GM18909 (cell line): Measurements from ENCODE around the gene PKP1.

Experiments
- ATAC-seq: cut with Tn5 transposase; IDR thresholded peaks from one replicate; pipeline ENCODE4 v1.9.1; 2021; ENCODE audit warnings: mild to moderate bottlenecking; ENCODE audit not compliant: unreplicated experiment, poor library complexity

PKP1 gene

DNA sequence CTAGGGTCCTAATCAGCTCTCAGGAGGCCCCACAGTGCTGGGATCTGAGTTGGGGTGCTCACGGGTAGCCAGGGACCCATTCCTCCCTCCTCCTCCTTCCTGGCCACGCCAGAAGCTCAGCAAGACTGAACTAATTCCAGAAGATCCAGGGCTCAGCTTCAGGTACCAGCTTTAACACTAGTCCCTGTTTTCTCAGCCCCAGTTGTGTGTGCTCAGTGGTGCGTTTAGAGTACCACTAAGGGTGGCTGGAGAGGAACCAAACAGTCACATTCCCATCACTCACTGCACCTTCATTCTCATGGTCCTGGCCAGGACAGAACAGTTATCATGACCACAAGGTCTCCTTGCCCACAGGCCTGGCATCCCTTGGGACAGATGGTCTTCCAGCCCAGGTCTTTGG is 20.8 kb downstream of the PKP1 start:
- no peak for ATAC-seq

DNA sequence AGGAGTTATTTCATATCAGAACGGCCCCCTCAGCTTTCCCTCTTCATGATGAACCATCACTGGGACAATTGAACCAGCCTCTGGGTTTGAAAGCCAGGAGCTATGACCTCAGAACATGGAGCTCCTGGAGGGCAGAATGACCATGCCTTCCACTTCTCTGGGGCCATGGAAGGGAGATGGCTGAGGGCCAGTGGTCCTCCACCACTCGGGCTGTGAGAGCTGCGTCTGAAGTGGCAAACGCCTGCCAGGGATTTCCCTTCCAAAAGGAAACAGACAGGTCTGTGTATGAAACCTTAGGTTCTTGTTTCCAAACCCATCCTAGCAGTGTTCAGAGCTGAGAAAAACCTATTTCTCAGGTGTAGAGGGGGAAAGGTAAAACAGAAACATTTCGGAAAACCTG is 22.5 kb downstream of the PKP1 start:
- no peak for ATAC-seq

DNA sequence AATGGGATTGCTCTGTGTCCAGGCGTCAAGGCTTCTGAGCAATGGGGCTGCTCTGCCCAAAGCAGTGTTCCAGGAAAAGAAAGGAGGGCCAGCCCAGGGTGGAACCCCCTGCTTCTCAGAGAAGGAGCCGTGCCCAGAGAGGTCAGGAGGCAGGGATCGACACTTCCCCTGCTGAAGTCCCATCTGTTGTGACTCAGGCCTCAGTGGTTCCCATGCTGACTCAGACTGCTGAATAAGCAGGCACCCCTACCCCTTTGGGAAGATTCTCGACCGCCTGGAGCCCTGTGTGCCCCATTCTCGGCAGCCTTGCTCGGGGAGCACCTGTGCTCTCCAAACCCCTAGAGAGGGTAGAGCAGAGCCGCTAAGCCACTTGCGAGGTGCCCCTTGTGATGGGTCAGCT is 23.9 kb downstream of the PKP1 start:
- no peak for ATAC-seq

DNA sequence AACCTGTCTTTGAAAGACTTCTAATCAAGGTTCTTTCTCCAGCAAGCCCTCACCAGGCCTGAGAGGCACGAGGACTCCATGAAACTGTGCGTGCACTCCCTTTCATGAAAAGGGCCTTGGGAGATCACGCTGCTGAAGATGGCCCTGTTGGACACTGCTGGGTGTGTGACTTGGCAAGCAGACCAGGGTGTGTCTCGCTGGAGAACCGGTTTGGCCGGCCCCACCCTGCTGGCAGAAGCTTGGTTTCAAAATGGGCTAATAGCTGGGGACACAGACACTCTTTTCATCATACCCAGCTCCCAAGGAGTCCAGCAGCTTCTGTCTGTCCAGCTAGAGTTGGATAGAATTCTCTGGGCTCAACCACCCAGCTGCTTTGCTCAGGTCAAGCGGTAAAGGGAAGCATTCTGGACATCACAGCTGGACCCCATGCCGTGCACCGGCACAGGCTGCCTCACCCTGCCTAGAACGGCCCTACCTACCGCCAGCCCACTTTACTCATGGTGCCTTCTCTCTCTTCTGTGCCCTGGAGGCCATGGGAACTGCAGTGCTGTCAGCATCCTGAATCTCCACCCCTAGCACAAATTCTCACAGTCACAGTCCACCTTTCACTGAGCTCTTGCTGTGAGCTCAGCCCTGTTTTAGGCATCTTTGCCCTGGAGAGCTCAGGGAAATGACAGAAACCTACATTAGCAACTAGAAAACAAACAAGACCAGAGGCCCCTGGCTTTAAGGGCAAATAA is 24.6 kb downstream of the PKP1 start:
- ATAC-seq = no peak

DNA sequence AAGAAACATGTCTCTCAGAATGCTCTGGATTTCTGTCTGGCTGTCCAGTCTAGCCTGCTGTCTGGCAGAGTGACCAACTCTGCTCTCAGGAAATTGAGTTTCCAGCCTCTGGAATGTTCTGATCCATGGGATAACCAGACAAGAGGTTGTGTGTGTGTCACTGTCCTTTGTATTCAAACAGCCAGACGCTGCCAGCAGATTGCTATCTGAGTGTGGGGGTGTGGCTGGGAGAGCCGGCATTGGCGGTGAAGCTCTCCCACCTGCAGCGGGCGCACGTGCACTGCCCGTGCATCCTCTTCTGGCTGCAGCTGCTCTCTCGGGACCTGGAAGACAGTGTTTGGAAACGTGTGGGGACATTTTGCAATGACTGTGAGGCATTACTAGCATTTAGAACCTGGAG is 26.1 kb downstream of the PKP1 start:
- ATAC-seq = no peak

DNA sequence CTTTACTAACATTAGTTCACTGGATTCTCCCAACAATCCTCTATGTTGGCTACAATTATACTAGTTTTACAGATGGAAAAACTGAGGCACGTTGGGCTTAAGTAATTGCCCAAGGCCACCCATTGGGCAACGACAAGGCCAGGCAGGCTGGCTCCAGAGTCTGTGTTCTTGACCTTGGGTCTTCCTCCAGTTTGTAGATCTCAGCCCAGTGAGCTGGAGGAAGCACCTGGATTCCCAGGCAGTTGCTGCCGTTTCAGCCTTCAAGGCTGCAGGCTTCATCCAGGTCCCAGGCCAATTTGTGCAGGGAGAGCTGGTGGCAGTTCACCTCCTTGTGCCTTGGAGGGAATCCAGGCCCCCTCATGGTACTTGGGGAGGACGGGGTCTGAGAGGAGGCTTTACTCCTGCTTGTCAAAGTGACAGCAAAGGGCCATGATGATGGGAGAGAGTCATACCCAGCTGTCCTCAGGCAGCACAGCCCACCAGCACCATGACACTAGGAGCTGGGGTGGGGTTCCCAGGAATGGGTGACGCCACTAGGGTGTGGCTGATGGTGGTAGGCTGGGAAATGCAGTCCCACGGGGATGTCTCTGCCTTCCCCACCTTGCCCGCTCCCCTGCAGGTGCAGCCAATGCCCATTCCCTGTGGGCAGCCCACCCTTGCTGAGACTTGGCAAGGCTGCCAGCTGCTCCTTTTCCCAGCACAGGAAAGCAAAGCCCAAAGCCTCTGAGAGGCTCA is 27.1 kb downstream of the PKP1 start:
- no peak for ATAC-seq

DNA sequence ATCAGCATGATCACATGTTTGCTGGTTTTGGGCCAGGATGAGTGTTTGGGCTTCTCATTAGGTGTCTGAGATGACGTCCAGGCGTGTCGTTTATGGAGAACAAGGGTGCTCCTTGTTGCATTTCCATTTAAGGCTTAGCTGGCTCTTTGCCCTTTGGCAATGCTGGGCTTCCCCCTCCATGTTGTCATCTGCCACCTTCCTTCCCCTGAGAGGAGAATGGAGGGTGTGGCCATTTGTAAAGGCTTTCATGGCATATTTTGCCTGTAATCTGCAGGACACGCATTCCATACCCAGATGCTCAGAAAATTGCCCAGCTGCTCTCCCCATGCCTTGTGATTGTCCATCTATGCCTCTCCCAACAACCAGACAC is 27.7 kb downstream of the PKP1 start:
- ATAC-seq = no peak

DNA sequence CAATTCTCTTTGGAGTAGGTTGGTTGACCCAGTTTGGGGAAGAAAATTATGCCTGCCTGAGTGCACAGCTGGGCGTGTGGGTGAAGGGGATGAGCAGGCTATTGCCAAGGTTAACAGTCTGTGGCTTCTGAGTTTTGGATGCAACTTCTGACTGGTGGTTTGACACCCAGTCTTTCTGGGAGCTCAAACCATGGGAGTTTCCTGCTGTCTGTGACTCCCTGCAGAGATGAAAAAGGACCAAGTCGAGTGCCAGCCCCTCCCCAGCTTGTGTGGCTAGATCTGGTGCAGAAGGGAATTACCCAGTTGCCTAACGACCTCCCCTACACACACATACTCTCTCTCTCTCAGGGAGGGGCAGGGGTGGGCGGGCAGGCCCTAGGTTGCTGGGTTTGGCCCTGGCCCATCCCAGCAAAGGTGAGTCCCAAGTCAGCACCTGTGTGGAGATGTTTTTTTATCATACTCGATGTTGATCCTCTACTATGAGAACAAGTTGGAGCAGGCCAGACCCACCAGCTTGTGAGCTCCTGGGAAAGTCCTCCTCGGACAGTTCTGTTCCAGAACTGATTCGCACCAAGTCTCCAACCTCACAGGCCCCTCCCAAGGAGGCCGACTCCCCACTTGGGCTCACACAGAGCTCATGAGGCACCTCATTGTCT is 28.2 kb downstream of the PKP1 start:
- no peak for ATAC-seq

DNA sequence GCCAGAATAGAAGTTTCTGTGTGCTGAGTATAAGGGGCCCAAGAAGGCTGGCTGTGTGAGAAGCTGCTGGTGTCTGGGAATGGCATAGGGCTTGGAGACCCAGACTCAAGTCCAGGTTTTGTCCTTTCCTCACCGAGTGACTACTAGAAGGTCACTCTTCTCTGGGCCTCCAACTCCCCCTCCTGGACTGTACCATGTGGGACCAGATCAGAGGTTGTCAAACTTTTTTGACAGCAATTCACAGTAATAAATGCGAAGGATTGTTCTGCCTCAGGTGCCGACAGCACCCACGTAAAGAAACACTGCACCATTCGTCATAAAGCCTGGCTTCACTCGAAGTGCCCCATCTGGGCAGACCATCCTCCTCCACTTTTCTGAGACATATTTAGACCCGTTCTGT is 29.0 kb downstream of the PKP1 start:
- no peak for ATAC-seq

DNA sequence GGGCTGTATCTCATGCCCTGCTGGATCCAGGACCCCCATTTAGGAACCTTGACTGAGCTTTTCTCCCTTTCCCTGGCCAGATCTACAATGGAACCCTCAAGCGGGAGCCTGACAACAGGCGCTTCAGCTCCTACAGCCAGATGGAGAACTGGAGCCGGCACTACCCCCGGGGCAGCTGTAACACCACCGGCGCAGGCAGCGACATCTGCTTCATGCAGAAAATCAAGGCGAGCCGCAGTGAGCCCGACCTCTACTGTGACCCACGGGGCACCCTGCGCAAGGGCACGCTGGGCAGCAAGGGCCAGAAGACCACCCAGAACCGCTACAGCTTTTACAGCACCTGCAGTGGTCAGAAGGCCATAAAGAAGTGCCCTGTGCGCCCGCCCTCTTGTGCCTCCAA is 29.8 kb downstream of the PKP1 start:
- ATAC-seq = no peak

DNA sequence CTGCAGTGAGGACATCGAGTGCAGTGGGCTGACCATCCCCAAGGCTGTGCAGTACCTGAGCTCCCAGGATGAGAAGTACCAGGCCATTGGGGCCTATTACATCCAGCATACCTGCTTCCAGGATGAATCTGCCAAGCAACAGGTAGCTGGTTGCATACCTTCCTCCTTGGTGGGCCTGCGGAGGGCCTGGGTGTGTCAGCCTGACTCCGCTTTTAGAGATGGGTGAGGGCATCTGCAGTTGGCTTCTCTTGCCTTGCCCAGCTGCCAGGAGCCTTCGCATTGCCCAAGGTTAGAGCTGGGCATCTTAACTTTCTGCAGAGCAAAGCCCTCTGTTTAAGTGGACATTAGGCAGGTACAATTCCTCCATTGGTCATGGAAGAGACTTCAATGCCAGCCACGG is 33.2 kb downstream of the PKP1 start:
- ATAC-seq = no peak

DNA sequence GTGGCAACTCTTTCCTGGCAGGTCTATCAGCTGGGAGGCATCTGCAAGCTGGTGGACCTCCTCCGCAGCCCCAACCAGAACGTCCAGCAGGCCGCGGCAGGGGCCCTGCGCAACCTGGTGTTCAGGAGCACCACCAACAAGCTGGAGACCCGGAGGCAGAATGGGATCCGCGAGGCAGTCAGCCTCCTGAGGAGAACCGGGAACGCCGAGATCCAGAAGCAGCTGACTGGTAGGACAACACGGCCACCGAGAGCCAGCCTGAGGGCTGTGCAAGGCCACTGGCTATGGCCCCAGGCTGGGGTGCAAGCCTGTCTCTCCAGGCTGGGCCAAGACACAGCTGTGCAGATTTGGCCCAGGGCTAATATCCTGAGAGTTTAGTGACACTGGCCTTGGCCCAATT is 34.2 kb downstream of the PKP1 start:
- no peak for ATAC-seq

DNA sequence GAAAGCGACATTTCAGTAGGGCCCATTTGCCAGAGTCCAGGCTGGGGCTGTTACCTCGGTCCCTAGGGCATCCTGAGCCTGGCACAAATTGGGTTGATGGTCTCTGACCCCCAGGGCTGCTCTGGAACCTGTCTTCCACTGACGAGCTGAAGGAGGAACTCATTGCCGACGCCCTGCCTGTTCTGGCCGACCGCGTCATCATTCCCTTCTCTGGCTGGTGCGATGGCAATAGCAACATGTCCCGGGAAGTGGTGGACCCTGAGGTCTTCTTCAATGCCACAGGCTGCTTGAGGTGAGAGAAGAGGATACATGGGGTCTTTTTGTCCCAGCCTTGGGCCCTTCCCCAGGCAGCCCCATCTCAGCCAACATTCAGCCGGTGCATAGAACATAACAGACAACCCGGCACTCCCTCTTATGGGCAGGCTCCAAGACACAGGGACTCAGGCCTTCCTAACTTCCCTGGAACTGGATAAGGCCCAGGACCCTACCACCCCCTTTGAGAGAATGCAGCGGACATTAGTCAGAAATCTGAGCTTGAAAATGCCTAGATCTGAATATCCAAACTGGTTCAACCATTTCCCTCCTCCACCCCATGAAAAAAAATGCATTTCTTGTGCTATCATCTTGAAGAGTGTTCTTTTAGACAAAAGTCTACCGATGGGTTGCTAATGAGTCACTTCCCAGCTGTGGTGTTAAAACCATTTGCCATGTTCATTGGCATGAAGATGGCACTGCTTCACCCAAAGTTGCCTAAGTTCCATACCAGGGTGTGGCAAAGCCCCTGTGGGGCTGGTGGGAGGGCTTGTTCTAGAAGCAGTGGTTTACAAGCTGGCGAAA is 35.4 kb downstream of the PKP1 start:
- ATAC-seq = no peak

DNA sequence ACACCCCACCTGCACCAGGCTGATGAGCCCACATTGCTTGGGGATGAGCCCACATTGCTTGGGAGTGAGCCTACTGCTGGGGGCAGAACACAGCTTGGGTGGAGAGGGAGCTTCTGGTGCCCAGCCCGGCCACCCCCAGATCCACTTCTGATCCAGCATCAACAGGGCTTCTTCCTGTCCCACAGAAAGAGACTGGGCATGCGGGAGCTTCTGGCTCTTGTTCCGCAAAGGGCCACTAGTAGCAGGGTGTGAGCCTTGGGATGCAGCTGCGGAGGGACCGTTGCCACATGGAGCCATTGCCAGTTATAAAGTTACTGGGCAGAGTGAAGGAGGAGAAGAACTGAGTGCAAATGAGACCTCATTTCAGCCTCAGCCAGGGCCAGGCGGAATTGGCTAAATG is 36.3 kb downstream of the PKP1 start:
- no peak for ATAC-seq

DNA sequence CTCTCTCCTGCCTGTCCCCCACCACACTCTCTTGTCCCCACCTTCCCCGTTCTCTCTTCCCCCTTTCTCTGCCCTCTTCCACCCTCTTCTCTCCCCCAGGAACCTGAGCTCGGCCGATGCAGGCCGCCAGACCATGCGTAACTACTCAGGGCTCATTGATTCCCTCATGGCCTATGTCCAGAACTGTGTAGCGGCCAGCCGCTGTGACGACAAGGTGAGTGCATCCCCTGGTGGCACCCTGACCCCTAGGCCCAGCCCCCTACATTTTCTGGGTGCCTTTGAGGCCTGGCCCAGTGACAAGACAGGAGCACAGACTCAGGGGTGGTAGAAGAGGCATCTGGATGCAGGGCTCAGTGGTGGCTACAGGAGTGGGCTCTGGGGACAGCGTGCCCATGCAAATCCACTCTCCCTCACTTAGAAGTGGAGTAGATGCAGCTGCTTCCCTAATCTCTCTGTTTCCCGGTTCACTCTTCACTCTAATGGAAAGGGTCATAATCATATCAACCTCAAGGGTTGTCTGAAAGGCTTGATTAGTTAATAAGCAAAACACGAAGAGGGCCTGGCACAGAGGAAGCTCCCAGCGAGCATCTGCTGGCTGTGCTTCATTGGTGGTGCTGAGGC is 37.0 kb downstream of the PKP1 start:
- ATAC-seq = no peak

DNA sequence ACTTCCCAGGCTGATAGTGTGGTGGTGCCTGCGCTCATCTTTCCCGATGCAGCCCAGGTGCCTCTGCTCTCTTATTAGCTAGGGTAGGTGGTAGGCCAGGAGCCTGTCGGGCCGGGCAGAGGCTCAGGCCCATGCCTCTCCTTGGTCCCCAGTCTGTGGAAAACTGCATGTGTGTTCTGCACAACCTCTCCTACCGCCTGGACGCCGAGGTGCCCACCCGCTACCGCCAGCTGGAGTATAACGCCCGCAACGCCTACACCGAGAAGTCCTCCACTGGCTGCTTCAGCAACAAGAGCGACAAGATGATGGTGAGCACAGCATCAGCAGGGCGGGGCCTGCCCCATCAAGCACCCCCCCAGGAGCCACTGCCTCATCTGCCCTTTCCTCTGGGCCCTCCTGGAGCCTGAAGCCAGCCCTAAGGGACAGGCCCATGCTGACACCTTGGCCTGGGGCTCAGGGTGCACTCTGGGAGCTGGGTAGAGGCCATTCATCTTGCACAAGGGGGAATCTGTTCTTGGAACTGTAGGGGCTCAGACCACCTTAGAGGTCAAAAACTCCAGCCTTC is 38.6 kb downstream of the PKP1 start:
- no peak for ATAC-seq

DNA sequence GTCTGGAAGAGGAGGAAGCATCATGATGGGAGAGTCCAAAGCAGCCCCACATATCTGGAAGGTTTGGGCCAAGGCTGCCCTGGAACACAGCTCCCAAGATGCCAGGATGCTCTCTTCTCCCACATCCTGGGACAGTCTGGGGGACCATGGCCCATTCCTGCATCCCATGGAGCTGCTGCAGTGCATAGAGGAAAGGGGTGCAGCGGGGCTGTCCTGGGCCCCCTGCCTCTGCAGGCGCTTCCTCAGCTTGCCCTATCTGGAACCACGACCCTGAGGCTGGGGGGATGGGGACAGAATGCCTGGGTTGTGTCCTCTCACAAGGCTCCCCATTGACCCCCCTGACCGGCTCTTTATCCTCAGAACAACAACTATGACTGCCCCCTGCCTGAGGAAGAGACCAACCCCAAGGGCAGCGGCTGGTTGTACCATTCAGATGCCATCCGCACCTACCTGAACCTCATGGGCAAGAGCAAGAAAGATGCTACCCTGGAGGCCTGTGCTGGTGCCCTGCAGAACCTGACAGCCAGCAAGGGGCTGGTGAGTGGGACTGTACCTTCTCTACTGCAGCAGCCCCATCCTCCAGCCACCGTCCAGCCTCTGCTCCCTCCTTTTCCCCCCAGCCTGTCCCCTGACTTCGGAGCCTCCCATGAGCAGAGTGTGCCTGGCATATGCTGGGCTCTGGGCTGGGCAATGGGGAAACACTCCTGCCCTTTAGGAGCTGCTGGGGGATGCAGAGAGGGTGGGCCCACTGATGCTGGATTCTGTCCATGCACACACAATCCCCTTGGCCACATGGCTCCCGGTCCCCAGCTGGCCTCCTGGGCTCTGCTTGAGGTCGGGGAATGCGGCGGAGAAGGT is 39.6 kb downstream of the PKP1 start:
- no peak for ATAC-seq

DNA sequence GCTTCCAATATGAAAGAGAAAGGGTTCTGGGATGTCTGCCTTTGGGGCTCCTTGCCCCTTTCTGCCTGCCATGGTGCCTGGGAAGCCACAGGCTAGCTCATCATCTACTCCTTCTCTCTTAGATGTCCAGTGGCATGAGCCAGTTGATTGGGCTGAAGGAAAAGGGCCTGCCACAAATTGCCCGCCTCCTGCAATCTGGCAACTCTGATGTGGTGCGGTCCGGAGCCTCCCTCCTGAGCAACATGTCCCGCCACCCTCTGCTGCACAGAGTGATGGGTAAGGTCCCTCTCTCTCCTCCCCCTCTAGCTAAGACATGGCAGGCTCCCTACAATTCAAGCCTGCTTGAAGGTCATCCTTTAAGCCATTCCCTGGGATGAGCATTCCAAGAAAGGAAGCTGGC is 41.0 kb downstream of the PKP1 start:
- ATAC-seq = no peak
